GM21360 (cell line): Measurements from ENCODE around the gene PEPD.

ENCODE experiments used
- ATAC-seq: cut with Tn5 transposase; IDR thresholded peaks from one replicate; pipeline ENCODE4 v1.9.1; 2021; ENCODE audit warnings: mild to moderate bottlenecking, moderate library complexity; ENCODE audit not compliant: unreplicated experiment

Gene PEPD

DNA sequence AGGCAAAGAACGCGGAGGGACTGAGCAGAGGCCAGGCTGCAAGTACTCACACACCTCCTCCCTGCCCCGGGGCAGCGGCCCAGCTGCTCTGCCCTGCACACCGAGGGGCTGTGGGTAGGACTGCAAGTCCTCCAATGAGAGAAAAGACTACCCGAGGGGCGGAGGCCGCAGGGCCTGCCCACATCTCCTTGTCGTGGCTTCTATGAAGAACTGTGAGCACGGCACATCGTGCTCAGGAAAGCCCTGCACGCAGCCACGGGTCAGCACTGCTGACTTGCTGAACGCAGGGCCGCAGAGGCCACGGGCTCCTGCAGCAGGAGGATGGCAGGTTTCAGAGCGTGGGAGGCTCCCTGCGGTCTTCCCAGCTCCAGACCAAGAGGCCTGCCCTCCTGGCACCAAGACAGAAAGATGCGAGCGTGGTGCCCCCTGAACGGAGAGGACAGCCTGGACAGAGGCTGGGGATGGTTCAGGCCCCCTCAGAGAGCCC, 110.6 kb downstream of the PEPD start:
- ATAC-seq, result no peak

DNA sequence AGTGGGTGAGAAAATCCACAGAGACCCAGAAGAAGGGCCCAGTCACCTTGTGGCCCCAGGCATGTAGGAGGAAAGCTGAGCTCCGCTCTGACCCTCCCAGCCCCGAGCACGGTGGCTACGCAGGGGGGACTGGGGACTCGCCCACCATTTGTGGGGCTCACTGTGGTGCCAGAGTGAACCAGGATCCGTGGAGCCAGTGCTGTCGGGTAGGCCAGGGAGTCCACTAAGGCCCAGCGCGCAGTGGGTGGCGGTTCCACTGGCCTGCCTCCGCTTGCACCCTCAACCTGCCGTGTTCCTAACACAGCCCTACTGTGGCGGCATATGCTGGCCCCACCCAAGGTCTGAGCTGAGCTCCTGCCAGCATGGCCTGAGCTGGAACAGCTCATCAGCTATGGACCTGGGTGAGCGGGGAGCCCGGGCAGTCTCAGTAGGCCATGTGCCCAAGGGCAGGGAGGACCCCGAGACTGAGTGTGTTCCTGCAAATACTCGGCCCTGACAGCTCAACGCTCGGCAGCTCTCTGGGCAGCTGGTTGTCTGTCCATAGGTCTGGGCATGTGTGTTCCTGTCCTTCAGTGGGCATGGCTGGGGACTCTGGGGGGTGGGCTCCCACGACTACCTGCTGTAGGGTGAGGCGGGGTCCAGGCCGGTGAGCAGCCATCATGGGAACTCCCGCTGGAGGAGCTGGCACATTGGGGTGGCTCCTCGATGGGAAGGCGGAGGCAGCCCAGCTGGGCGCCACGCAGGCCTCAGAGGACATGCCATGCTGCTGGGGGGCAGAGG, 111.5 kb downstream of the PEPD start:
- ATAC-seq, result no peak

DNA sequence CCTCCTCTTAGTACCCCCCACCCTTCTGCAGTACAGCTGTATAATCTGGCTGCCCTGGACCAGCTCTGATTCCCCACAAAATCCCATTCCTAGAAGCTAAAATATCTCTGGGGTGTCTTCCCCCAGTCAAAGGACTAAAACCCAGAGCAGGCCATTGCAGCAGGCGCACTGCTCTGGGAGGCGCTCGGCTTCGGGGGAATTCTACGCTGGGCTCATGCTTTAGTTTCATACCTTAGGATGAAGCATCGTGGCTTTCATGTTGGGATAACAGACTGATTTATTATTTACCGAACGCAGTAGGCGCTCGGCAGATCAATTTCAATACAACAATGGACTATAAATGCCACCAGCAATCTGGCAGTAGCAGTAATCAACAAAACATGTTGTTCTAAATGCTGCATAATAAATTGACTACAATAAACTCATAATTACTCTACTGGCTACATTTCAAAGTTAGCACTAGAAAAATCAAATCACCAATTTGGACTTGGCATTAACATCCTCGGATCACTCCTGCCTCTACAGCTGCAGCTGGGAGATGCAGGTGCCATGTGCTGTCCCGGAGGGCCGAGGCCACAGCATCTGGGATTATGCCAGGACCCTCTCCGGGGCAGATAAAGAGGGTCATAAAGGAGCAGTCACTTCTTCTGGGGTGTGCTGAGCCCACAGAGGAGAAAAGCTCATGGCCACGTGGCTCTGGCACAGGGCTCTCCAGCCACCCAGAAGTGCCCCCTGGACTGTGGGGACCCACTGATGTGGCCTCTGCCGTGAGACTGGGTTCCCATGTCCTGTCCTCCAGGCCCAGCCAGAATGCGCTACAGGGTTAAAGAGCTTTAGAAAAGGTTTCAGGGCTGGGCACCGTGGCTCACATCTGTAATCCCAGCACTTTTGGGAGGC, 112.8 kb downstream of the PEPD start:
- ATAC-seq, result no peak

DNA sequence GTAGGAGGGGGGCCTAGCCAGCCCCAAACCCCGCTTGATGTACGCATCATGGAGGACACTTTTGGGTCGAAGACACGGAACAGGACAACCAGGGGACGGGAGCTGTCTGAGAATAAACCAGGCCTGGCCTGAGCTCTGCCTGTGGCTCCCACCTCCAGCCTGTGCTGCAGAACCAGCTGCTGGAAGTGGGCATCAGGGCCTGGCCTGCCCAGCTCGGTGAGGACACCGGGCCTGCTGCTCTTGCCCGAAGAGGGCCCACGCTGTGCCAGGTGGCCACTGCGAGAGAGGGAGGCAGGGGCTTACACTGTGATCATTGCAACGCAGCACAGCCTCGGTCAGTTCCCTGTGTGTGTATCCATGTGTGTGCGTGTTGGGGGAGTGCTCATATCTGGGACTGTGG, 113.5 kb downstream of the PEPD start:
- ATAC-seq, result no peak

DNA sequence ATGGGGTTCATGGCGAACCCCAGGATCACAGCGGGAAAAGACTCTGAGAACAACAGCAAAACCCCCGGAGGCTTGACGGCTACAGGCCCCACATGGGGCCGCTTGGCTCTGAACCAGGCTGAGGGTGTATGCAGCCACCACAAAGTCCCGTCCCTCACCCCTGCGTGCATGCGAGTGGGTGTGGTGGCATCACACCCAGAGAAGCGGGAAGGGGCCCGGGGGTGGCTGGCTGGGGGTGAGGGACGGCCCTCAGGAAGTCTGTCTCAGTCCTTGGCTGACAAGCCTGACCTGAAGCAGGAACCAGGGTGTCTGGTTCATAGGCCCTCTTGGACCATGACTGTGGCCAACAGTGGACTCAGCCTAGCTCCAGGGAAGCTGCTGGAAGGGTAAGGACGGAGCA, 113.9 kb downstream of the PEPD start:
- ATAC-seq, result no peak

DNA sequence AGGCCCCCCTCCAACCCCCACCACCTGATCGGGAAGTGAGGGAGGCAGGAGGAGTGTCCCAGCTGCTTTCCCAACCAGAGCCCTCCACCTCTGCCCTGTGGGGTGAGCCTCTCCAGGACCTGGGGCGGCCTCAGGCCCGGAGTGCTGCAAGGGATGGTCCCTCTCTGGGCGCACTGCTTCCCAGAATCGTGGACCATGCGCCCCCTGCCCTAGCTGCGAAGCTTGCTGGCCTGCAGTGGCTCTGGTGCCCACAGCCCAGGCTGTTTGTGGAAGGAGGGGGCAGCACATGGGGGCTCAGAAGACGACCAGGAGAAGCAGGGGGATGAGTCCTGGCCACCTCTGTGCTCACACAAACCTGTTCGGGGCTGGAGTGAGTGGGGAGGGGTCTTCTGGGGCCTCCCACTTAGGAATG, 114.4 kb downstream of the PEPD start:
- no peak for ATAC-seq

DNA sequence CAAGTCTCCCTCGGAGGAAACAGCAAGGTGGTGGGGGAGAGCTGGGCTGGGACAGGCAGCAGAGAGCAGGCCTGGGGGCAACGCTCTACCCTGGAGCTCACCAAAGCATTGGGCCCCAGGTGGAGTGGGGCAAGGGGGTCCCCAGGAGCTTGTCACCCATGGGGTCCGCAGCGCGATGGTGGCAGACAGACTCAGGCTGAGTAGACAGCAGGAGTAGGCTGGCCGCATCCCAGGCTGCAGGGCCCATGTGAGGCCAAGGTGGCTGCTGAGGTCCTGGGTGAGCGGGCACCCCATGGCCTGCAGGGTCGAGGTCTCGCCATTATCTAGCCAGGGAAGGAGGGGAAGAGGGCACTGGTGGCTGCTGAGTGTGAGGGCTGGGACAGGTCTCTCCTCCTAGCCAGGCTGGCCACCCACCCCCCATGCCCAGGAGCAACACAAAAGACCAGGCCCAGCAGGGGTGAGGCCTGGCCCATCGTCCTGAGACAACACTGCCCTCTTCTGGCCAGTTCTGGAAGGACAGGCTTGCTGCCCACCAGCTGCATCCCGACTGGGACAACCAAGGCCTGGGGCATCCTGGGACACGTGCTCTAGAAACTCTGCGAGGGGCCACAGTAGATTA, 115.0 kb downstream of the PEPD start:
- ATAC-seq, result no peak

DNA sequence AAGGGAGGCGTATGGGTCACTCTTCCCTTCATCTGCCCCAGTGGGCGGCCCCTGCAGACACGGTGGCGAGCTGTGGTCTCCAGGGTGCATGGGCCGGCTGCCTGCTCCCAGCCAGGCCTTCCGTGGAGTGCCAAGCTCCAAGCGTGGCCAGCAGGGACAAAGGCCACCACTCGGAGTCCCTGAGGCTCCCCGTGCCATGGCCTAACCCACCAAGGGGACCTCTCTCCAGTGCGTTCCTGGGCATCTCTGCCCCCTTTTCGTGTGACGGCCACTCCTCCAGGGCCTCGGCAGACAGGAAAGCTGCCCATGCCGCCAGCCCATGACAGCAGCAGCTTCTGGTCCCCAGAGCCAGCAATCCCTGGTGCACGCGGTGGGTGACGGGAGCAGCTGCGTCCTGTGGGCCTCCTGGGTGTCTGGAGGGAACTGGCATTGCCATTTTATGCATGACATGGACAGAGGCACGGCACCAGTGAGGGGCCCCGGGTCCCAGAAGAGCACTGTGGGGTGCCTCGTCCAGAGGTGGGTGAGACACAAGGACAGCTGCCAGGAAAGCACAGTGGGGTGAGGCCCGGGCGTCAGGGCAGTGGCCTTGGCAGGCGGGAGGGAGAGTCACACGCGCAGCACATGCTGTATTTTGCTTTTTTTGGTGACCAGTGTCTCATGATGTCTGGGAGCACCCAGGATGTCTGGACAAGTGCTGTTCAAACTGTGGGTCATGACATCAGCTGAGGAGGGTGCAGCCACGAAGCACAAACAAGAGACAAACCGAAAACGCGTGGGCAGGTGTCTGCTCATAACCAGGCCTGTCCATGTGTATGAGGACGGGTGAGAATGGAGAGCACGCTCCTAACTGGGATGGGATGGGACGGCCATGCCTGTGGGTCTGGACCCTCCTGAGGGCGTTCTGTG, 115.8 kb downstream of the PEPD start:
- ATAC-seq, result no peak

DNA sequence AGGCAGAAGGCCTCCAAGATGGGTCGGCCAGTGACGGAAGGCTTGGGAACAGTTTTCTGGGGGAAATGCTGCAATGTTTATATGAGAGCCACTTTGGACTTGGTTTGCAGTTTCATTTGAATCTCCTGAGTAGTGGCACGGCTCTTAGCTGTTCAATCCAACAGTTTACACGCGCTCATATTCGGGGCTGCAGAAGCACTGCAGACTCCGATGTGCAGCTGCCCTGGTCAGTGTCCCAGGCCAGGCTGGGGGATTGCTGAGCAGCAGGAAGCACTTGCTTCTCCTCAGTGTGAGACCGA, 116.4 kb downstream of the PEPD start:
- ATAC-seq, result no peak

DNA sequence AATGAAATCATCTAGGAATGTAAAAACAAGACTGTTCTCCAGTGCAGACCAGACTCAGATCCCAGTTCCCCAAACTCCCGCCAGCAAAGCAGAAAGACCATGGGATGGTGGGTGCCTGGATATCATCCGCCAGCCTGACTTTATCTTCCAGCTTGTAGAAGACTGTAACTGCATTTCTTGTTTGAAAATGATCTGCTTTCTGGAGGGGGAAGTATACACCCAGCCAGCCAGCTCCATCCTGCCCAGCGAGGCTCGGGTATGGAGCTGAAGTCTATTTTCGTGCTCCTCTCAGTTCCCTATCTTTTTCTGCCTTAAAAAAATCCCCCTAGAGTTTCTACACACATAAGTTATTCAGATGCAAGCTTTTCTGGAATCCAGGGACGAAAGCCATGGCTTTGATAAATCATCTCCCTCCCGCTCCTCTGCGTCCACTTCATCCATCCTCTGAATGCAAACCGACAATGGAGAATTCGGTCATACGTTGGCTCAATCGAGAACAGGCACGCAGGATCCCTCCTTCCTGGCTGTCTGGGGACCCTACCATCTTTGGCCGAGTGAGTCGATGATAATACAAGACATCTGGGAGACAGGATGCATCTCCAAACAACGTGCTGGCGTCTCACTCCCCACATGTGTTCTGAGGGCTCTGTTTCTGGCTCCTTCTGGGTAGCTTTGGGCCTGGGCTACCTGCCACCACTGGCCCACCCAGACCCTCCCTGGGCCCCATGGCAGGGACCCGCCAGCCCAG, 116.9 kb downstream of the PEPD start:
- ATAC-seq, result no peak

DNA sequence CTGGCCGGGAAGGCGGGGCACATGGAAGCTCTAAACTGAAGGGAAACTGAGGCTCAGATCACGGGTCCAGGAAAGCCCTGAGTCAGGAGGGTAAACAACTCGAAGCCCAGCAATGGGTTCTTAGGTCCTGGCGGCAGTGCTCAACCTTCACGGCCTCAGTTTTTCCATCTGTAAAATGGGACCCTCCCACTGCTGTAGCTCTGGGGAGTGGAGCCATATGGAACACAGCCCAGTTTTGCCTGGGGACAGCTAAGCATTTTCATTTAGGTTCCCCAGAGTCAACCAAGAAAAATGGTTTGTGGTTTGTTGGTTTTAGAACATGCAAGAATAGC, 117.7 kb downstream of the PEPD start:
- ATAC-seq, result no peak

DNA sequence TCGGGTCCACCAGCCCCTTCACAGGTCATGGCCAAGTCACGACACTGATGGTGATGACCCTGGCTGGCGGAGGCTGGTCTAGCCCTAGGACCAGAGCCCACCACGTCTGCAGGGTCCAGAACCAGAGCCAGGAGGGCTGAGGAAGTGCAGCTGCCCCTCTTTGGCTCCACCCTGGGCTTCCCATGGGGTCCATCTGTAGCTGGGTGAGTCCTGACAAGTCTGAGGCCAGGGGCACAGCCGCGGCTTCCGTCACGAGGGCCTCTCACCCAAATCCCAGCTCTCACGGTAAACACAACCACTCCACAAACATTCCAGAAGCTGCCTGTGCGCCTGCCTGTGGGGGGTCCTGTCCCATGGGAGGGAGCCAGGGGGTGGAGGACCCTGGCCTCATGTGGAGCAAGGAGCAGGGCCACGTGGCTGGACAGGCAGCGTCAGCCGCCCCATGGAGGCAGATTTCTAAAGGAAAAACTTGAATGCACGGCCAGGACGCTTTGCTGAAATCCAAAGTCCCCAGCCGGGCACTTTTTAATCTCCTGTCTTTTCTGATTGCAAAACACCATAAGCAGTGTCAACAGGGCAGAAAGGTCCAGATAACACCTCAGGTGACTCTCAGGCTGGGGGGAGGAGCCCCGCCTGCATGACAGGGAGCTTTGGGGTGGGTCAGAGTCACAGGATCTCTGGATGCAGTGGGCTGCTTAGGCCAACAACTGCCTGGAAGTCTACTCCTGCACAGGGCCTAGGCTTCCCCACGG, 118.2 kb downstream of the PEPD start:
- ATAC-seq, result no peak

DNA sequence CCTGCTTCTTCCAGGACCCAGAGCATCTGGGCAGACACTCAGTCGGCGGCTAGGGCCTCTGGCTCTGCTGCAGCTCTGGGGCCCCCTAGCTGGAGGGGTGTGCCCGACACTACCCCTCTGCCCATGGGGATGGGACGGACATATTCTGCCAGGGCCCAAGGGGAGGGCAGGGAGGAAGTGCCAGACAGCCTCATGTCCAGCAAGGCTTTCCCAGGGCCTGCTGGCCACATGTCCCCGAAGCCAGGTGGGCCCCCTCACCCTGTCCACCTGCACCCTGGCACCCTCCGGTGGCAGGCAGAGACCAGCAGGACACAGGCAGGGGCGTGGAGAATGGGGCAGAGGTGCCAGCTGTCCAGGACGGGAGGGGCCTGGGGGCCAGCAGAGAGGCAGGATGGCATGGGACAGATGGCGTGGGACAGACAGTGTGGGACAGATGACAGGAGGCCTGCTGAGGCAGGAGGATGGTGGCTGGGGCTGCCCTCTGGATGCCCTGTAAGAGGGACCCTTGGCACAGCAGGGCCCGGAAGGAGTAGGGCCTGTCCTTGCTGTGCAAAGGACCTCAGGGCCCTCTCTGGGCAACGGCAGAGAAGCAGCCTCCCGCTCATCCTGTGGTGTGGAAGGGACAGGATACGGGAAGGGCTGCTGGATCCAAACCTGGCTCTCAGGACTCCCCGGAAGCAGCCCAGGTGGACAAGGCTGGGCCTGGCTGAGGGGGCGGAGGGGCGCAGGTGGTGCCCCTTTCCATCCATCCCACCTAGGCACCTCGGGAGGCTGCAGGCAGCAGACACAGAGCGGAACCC, 119.0 kb downstream of the PEPD start:
- ATAC-seq, result no peak

DNA sequence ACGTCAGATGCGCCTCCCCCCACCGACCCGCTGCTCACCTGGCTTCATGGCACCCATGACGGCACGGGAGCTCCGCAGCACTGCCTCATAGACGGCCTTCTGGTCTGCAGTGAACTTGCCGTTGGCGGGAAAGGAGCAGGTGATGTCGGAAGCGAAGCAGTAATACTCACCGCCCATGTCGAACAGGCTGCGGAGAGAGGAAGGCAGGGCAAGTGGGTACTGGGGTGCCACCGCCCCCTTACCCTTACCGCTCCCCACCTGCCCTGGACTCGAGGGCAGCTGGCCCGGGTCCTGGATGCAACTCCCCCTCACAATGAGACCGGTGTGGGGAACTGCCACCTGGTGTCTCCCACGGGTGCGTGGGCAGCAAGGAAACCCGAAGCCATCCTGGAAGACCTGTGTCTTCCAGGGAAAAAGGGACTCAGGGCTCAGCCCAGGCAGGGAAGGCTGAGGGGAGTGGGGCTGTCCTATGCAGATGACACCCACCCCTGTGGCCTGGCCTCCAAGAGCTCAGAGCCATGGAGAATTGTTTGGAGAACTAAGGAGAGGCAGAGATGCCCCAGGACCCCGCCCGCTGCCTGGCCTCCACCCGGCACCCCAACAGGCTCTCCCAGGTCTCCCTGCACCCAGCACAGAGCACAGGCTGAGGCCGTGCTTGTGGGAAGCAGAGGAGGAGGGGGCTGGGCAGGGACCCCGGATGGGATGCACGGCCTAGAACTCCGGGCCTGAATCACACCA, 119.7 kb downstream of the PEPD start:
- ATAC-seq, result no peak

DNA sequence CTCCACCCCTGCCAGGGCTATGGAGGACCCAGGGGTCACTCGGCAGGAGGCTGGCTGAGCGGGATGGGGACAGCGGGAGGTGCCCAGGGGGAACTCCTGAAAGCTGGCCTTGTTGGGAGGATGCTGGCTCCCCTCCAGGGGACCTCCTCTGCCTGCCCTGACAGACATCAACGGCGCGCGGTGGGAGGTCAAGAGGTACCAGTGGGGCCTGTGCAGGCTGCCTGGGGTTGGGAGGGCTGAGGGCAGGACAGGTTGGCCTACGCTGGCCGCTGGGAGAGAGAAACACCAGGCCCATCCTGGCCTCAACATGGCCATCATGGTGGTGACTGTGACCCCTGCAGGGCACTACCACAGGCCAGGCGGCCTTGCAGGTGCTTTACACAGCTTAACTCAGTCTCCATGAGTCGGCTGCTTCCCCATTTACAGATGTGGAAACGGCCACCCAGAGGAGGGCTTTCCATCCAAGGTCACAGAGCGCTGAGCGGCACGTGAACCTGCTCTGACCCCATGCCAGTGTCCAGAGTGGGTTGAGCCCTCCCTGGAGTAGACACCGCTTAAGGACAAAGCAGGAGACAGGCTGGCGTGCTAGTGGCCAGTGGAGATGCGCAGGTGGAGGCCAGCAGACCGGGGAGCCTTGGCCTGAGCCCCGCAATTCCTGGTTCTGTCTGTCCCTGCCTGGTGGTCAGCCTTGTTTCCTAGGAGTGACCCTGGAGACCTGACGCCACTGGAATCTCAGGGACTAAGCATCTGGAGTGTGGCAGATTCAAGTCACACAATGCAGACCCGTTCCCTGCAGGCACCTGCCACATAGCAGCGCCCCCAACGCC, 120.5 kb downstream of the PEPD start:
- ATAC-seq, result no peak

DNA sequence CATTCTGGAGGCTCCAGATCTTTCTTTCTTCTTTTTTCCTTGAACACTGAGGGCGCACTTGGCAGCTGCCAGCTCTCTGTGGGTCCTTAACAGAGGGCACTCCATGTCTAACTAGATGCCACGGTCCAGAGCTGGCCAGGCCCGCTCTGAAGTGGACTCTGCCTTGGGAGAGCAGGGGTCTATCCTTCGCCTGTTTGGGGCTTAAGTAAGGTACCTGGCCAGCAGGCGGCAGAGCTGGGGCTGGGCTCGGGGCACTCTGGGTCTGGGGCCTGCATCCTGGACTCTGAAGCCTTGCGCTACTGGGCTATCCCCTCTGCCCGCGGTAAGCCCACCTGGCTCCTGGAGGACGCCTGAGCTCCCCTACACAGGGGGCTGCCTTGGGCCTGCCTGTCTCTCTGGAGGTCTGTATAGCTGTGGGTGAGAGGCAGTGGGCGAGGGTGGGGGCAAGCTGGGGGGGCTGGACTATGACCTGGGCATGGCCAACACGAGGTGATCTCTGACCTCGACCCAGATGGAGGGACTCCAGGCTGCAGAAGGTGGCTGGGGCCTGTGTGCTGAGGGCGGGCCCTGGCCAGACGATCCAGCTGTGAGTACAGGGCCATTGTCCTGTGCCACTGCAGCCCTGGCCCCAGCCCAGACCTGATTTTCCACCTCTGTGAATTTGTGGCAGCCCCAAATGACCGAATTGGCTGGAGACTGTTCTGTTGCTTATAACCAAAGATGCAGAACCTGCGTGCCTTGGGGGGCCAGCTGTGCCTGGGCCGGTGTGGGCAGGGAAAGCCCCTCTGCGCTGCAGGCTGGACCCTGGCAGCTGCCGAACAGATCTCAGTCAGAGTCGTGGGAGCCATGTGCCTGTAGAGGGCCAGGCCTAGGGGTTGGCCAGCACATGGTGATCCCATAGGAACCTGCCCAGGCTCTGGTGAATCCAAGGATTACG, 121.6 kb downstream of the PEPD start:
- no peak for ATAC-seq
